A549 treated with Mapracorat at 1 μM for 4 hours (cell line): Measurements from ENCODE around the gene CCDC54. TPM values are rescaled to one million over a fixed set of nuclear protein-coding genes. Genes with fewer than 3 reads are reported as not detected.

Source experiments
- total RNA-seq: library from RNA; stranded (reverse); fragments of 200-300 nt; extraction: Qiagen RNA extraction; gene quantifications from 5 replicates; pipeline ENCODE4 v1.2.3, GENCODE V29; 2022

Gene CCDC54
- not detected in 5 replicates for total RNA-seq

GRCh38 chr3:107377151-107377550 is at the start of gene CCDC54:
Gene CCDC54, plus strand, starts transcription at chr3:107377439. Its CDS starts 149 bp downstream, at chr3:107377588.

Other genes with a start within 250 kb of the CCDC54 start
- 11.5 to 20.6 TPM (median 18.0 TPM) in 5 replicates for gene BBX, start 145.5 kb downstream of the CCDC54 start, total RNA-seq